Vagina (tissue), 2 donors: ENCODE results near the gene DHX38. TPM values are rescaled to one million over a fixed set of nuclear protein-coding genes. Genes with fewer than 3 reads are reported as not detected.

Experiments used
- DNase-seq, 2 donors: peaks; one replicate each; pipeline ENCODE4 v3.0.0-alpha.2; 2017; ENCODE audit errors: extremely low spot score in 2 of 2
- H3K27ac ChIP-seq: fragments of 200-600 bp; sonication (generic); one replicate; pipeline ENCODE4 v1.5.1; 2019
- H3K27me3 ChIP-seq: fragments of 200-600 bp; sonication (generic); one replicate; pipeline ENCODE4 v1.5.1; 2019
- H3K36me3 ChIP-seq, 2 donors: fragments of 200-600 bp; sonication (generic); one replicate each; pipeline ENCODE4 v1.5.1; 2017 to 2019
- H3K4me1 ChIP-seq: fragments of 200-600 bp; sonication (generic); one replicate; pipeline ENCODE4 v1.5.1; 2019
- H3K4me3 ChIP-seq, 2 donors: fragments of 200-600 bp; sonication (generic); 1 replicate in 1 of 2; 2 replicates in 1 of 2; pipeline ENCODE4 v1.5.1; 2016 to 2019
- H3K9me3 ChIP-seq: fragments of 200-600 bp; sonication (generic); one replicate; pipeline ENCODE4 v1.5.1; 2019
- CTCF ChIP-seq, 3 experiments: fragments of 450-650 bp in 2 of 3; fragments of 200-600 bp in 1 of 3; sonication (generic) in 1 of 3; IDR thresholded peaks; one replicate each; pipeline ENCODE4 v1.5.1; 2017 to 2019; ENCODE audit warnings: antibody characterized with exemption in 3 of 3, mild to moderate bottlenecking in 2 of 3, moderate library complexity in 2 of 3
- POLR2A ChIP-seq, 2 donors: fragments of 450-650 bp; IDR thresholded peaks; one replicate each; pipeline ENCODE4 v1.6.1; 2017; ENCODE audit warnings: antibody characterized with exemption in 2 of 2, mild to moderate bottlenecking in 2 of 2, moderate library complexity in 2 of 2
- POLR2AphosphoS5 ChIP-seq, 2 donors: sonication (generic); formaldehyde crosslinking; IDR thresholded peaks; one replicate each; pipeline ENCODE4 v1.9.0; 2017; ENCODE audit warnings: antibody characterized with exemption in 2 of 2, mild to moderate bottlenecking in 2 of 2, low read depth in 1 of 2; ENCODE audit not compliant: insufficient read depth in 1 of 2
- intact Hi-C: fragments of 100-400 bp; cut with DNase I; formaldehyde crosslinking; loops from one replicate; pipeline ENCODE4 v1.15.1; 2023
- total RNA-seq: library from RNA; depleted of rRNA; stranded (reverse); fragments of >200 nt; gene quantifications from one replicate; pipeline ENCODE4 v1.2.3, GENCODE V29; 2016

DHX38 gene
- total RNA-seq, 1 donor from 2014 or later = 54.8 TPM

- Histone ChIP-seq H3K9me3 (peaks cover 5% of the 10 kb centered on the region), H3K36me3 (no peaks in the 10 kb centered on the region), H3K4me3 (no peak overlapping the region), H3K27ac (no peak overlapping the region), H3K27me3 (no peaks in the 10 kb centered on the region), H3K4me1 (no peaks in the 10 kb centered on the region)
- intact Hi-C loops = no loop called here
- TF ChIP-seq POLR2AphosphoS5 (IDR thresholded peaks at IDR 0.05; ENCODE audit: insufficient read depth in 1 of 2, low read depth in 1 of 2) (no peak), CTCF (IDR thresholded peaks at IDR 0.05) (no peak), POLR2A (IDR thresholded peaks at IDR 0.05) (no peak)
- no peak for DNase-seq
Measured at GRCh38 chr16:72149676-72150464, 56.2 kb downstream of the DHX38 start.

- no peak for TF ChIP-seq POLR2A (IDR thresholded peaks at IDR 0.05)
- TF ChIP-seq CTCF (IDR thresholded peaks at IDR 0.05) = no peak
- TF ChIP-seq POLR2AphosphoS5 (IDR thresholded peaks at IDR 0.05; ENCODE audit: insufficient read depth in 1 of 2, low read depth in 1 of 2) = no peak
- no peaks in the 10 kb centered on the region for H3K4me1 ChIP-seq
- H3K27me3 ChIP-seq = no peaks in the 10 kb centered on the region
- no peak for DNase-seq
- H3K4me3 ChIP-seq = no peak overlapping the region
- H3K36me3 ChIP-seq = no peaks in the 10 kb centered on the region
- intact Hi-C loops = no loop called here
- no peaks in the 10 kb centered on the region for H3K9me3 ChIP-seq
- H3K27ac ChIP-seq = no peak overlapping the region
Measured at GRCh38 chr16:72159386-72159785, 65.7 kb downstream of the DHX38 start.

- H3K9me3 ChIP-seq = no peaks in the 10 kb centered on the region
- H3K4me1 ChIP-seq = no peaks in the 10 kb centered on the region
- H3K27ac ChIP-seq = no peak overlapping the region
- H3K4me3 ChIP-seq = no peak overlapping the region
- H3K27me3 ChIP-seq = no peaks in the 10 kb centered on the region
- intact Hi-C loops = no loop called here
- TF ChIP-seq POLR2AphosphoS5 (IDR thresholded peaks at IDR 0.05; ENCODE audit: insufficient read depth in 1 of 2, low read depth in 1 of 2) (no peak), CTCF (IDR thresholded peaks at IDR 0.05) (no peak), POLR2A (IDR thresholded peaks at IDR 0.05) (no peak)
- no peaks in the 10 kb centered on the region for H3K36me3 ChIP-seq
- DNase-seq = no peak
Measured at GRCh38 chr16:72159801-72160200, 66.2 kb downstream of the DHX38 start.

GRCh38 chr16:72162105-72162692 is 68.6 kb downstream of the DHX38 start:
- H3K4me3 ChIP-seq = no peak overlapping the region
- H3K27me3 ChIP-seq = no peaks in the 10 kb centered on the region
- intact Hi-C loops = no loop called here

More at GRCh38 chr16:72162105-72162692, 68.6 kb downstream of the DHX38 start:
- H3K36me3 ChIP-seq = no peaks in the 10 kb centered on the region
- no peaks in the 10 kb centered on the region for H3K4me1 ChIP-seq
- no peak for DNase-seq
- H3K9me3 ChIP-seq = no peaks in the 10 kb centered on the region
- TF ChIP-seq POLR2AphosphoS5 (IDR thresholded peaks at IDR 0.05; ENCODE audit: insufficient read depth in 1 of 2, low read depth in 1 of 2) (no peak), POLR2A (IDR thresholded peaks at IDR 0.05) (no peak), CTCF (IDR thresholded peaks at IDR 0.05) (no peak)
- H3K27ac ChIP-seq = no peak overlapping the region

Other genes with a start within 250 kb of the DHX38 start
- gene ATXN1L, start 247.9 kb upstream of the DHX38 start, total RNA-seq = 15.0 TPM
- gene ZNF821, start 209.7 kb upstream of the DHX38 start, total RNA-seq = 8.8 TPM
- 159 TPM for gene IST1, start 198.3 kb upstream of the DHX38 start, total RNA-seq
- not detected for gene PKD1L3, start 93.4 kb upstream of the DHX38 start, total RNA-seq
- gene DHODH, start 85.1 kb upstream of the DHX38 start, total RNA-seq = 4.2 TPM
- gene HP, start 39.3 kb upstream of the DHX38 start, total RNA-seq = 4.7 TPM
- gene HPR, start 30.6 kb upstream of the DHX38 start, total RNA-seq = 1.7 TPM
- gene TXNL4B, start 227 bp upstream of the DHX38 start, total RNA-seq = 12.5 TPM
- not detected for gene PMFBP1, start 78.3 kb downstream of the DHX38 start, total RNA-seq